ENCODE measurements around the gene MACROD2. TPM values are rescaled to one million over a fixed set of nuclear protein-coding genes. Genes with fewer than 3 reads are reported as not detected.

Gene MACROD2
- total RNA-seq, 1 experiment from 2014 or later = 3.1 TPM

DNA sequence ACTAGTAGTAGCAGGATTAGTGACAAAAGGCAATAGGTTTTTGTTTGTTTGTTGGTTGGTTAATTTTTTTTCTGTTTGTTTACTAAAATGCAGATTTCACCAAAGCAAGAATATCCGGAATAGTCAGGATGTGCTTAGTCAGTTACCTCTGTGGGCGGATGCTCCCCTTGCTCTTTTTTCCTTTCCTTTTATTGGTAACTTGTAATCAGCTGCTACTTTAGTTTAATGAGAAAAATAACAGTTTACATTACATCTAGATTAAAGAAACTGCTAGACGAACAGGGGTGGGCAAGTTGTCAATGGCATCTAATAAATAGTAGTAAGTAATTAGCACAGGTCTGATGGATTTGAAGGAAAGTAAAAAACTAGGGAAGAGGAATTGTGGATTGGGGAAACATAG, 989.0 kb downstream of the MACROD2 start:
- no peak for TF ChIP-seq CTCF (IDR thresholded peaks at IDR 0.05; ENCODE audit: unreplicated experiment)
- no peak overlapping the region for H3K4me3 Mint-ChIP-seq (ENCODE audit: unreplicated experiment)
- DNase-seq (ENCODE audit: unreplicated experiment) = no peak
- POLR2A ChIA-PET = no interaction called here
- intact Hi-C loops (cut with micrococcal nuclease) = no loop called here
- CTCF ChIA-PET = interaction anchor here (0.7 to 0.8 kb wide), 3 partner anchors 59 to 638 kb away, joined by 3 to 4 read pairs (median 3); no protein-coding TSS in a partner anchor
- H3K27ac Mint-ChIP-seq (ENCODE audit: low read depth, unreplicated experiment) = no peak overlapping the region
- BruUV-seq (replicated peaks) = no TSS peak
- H3K27me3 Mint-ChIP-seq (ENCODE audit: insufficient read depth, unreplicated experiment) = no peaks in the 10 kb centered on the region
- peaks cover 8% of the 10 kb centered on the region for H3K4me1 Mint-ChIP-seq (ENCODE audit: insufficient read depth, unreplicated experiment)
- H3K9me3 Mint-ChIP-seq (ENCODE audit: unreplicated experiment) = peaks cover 14% of the 10 kb centered on the region
- H3K36me3 Mint-ChIP-seq (ENCODE audit: insufficient read depth, unreplicated experiment) = peaks cover 12% of the 10 kb centered on the region

DNA sequence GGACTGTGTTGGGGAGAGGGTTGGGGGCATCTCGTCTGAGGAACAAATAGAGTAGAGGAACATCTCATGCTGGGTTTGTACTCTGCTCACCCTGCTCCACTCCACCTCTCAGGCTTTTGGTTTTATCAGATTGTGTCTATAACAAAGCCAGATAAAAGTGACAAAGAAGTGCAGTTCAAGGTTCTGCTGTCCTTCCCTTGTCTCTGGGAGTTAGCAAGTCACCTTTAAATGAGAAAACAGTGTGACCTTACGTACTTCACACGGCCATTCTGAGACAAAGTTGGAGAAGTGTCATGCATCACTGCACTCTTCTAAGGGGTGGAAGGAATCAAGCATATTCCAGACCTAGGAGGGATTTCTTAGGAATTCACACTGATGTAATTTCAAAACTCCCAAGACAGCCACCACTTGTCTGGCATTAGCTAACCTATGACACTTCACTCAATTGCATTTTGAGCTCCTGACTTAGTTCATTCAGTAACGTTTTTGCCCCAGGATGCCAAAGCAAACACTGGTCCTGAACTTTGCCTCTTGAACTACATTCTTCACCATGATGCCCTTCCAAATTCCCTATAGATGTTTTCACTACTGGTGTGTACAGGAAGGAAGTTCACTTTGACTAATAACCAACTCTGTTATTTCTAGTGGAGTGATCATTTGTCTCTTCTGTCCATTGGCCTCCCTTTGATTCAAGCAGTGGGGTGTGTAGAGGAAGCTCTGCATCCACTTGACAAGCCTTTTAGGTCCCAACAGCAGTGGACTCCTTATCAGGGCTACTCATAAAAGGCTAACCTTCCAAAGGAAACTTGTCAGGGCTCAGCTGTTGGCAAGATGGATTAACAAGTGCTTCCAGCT, 989.7 kb downstream of the MACROD2 start:
- no peak for DNase-seq (ENCODE audit: unreplicated experiment)
- Mint-ChIP-seq H3K27ac (ENCODE audit: low read depth, unreplicated experiment) (no peak overlapping the region), H3K36me3 (ENCODE audit: insufficient read depth, unreplicated experiment) (peaks cover 12% of the 10 kb centered on the region), H3K27me3 (ENCODE audit: insufficient read depth, unreplicated experiment) (no peaks in the 10 kb centered on the region), H3K4me3 (ENCODE audit: unreplicated experiment) (no peak overlapping the region), H3K9me3 (ENCODE audit: unreplicated experiment) (peaks cover 14% of the 10 kb centered on the region), H3K4me1 (ENCODE audit: insufficient read depth, unreplicated experiment) (peaks cover 8% of the 10 kb centered on the region)
- no TSS peak for BruUV-seq (replicated peaks)
- intact Hi-C loops (cut with micrococcal nuclease) = no loop called here
- CTCF ChIA-PET = interaction anchor here (0.7 to 1.1 kb wide), 4 partner anchors 59 to 273 kb away, joined by 3 to 5 read pairs (median 4); no protein-coding TSS in a partner anchor
- TF ChIP-seq CTCF (IDR thresholded peaks at IDR 0.05; ENCODE audit: unreplicated experiment) = no peak
- POLR2A ChIA-PET = interaction anchor here (0.6 to 1.6 kb wide), 2 partner anchors 75 to 77 kb away, joined by 3 to 6 read pairs; no protein-coding TSS in a partner anchor

DNA sequence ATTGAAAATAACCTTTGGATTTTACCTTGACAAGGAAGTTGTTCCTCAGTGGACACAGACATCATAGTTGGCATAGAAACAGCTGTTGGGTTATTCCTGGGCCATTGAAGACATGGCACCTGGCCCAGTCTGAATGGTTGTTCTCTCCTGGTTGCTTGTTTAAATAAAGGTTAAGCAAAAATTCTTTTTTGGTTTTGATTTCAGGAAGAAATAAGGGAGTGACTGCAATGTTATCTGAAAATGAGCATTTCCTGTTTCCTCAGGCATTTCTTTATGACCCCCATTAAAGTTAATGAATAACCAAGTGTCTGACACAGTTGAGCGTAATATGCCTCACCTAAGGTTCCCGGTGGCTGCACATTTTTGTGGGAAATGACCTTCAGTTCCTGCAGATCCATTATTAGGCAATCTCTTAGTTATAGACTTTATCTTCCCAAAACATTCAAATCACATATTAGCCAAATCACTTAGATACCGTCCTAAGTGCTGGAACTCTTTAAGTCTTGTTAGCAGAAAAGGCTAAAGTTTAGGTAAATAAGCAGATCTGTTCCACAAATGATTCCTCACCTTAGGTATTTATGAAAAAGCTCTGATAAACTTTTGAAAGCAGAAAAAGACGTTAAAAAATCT, 990.8 kb downstream of the MACROD2 start:
- intact Hi-C loops (cut with micrococcal nuclease) = no loop called here
- Mint-ChIP-seq H3K27me3 (ENCODE audit: insufficient read depth, unreplicated experiment) (no peaks in the 10 kb centered on the region), H3K4me1 (ENCODE audit: insufficient read depth, unreplicated experiment) (peaks cover 10% of the 10 kb centered on the region), H3K4me3 (ENCODE audit: unreplicated experiment) (no peak overlapping the region), H3K27ac (ENCODE audit: low read depth, unreplicated experiment) (peak overlapping the region; percentile 71), H3K9me3 (ENCODE audit: unreplicated experiment) (peaks cover 14% of the 10 kb centered on the region), H3K36me3 (ENCODE audit: insufficient read depth, unreplicated experiment) (peaks cover 6% of the 10 kb centered on the region)
- ChIA-PET CTCF (interaction anchor here (0.5 to 1.6 kb wide), 5 partner anchors 14 to 142 kb away, joined by 3 read pairs; no protein-coding TSS in a partner anchor), POLR2A (interaction anchor here (1.2 to 1.6 kb wide), 2 partner anchors 18 to 76 kb away, joined by 3 to 6 read pairs; no protein-coding TSS in a partner anchor)
- BruUV-seq (replicated peaks) = no TSS peak
- no peak for TF ChIP-seq CTCF (IDR thresholded peaks at IDR 0.05; ENCODE audit: unreplicated experiment)
- DNase-seq (ENCODE audit: unreplicated experiment) = no peak

DNA sequence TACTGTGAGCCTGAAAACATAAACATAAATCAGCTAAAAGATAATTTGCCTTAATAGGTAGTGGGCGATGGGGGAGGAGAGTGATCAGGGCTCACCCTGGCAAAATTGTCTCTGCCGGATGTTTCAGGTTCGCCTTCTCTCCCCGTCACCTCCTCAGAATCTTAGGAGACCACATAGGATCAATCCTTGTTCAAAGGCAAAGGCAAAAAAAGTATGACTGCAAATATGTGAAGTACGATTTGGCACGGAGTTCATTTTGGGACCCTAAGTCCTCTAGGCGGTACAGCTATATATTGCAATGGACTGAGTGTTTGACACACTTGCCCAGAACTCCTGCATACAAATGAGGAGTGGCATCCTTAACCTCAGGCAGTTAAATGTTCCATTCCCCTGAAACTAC, 991.3 kb downstream of the MACROD2 start:
- no peak for DNase-seq (ENCODE audit: unreplicated experiment)
- no peak for TF ChIP-seq CTCF (IDR thresholded peaks at IDR 0.05; ENCODE audit: unreplicated experiment)
- H3K9me3 Mint-ChIP-seq (ENCODE audit: unreplicated experiment) = peaks cover 14% of the 10 kb centered on the region
- ChIA-PET POLR2A (interaction anchor here (1.2 to 1.6 kb wide), 2 partner anchors 17 to 75 kb away, joined by 3 to 6 read pairs; no protein-coding TSS in a partner anchor), CTCF (interaction anchor here (0.5 to 1.6 kb wide), 6 partner anchors 14 to 687 kb away, joined by 3 read pairs; no protein-coding TSS in a partner anchor)
- H3K27me3 Mint-ChIP-seq (ENCODE audit: insufficient read depth, unreplicated experiment) = no peaks in the 10 kb centered on the region
- H3K27ac Mint-ChIP-seq (ENCODE audit: low read depth, unreplicated experiment) = peak overlapping the region; percentile 71
- peaks cover 6% of the 10 kb centered on the region for H3K36me3 Mint-ChIP-seq (ENCODE audit: insufficient read depth, unreplicated experiment)
- no TSS peak for BruUV-seq (replicated peaks)
- intact Hi-C loops (cut with micrococcal nuclease) = no loop called here
- H3K4me1 Mint-ChIP-seq (ENCODE audit: insufficient read depth, unreplicated experiment) = peaks cover 15% of the 10 kb centered on the region
- H3K4me3 Mint-ChIP-seq (ENCODE audit: unreplicated experiment) = no peak overlapping the region

Data from MCF 10A (cell line).